ENCODE measurements around the gene ZNF8.
"Not testable (repeated sequence)": the region's sequence is repeated elsewhere in the genome, so short reads cannot be mapped to it uniquely, and the experiment has no call there.

The ZNF8 gene

DNA sequence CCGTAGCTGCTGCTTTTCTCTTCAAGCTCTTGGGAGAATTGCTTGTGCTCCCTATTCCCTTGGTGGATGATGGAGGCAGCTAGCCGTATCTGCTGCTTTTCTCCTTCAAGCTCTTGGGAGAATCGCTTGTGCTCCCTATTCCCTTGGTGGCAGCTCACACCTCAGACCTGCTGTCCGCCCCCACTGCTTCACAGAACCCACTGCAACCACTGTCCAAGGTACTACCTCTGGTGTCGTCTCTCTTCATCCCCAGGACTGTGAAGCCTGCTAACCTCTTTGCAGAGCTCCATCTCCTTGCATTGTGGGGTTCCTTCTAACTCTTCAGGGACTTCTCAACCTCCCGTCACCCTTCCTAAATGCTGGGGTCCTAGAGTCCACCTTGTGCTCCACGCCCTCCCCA is 21.9 kb downstream of the ZNF8 start:
- DNase-seq: no peak

DNA sequence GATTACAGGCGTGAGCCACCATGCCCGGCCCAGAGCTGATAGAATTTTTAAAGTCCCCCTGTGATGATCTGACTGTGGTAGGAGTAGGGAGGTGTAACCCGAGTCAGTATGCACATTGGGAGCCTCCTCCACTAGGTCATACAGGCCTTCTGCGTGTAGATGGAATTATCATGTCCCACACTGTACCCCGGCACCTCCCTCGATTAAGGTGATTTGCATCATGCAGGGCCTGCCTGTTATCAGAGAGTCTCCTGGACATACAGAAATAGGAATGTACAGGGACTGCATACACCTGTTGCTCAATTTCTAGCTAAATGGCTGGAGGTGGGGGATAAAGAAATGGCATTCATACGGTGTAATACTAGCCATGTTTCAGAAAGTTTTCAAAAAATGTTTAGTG is 25.5 kb downstream of the ZNF8 start:
- no peak for DNase-seq

DNA sequence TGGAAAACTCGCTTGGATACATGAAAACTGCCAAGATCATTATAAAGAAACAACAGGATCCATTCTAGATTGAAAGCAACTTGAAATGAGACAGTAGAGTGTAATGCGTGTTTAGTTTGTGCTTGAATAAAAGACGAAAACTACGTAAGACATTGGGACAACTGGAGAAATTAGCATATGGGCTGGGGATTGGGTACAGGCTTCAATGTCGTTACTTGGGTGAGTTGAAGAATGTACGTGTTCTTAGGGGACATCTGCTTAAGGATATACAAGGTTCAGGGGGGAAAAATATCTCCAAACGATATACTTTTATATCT is 26.0 kb downstream of the ZNF8 start:
- no peak for DNase-seq

DNA sequence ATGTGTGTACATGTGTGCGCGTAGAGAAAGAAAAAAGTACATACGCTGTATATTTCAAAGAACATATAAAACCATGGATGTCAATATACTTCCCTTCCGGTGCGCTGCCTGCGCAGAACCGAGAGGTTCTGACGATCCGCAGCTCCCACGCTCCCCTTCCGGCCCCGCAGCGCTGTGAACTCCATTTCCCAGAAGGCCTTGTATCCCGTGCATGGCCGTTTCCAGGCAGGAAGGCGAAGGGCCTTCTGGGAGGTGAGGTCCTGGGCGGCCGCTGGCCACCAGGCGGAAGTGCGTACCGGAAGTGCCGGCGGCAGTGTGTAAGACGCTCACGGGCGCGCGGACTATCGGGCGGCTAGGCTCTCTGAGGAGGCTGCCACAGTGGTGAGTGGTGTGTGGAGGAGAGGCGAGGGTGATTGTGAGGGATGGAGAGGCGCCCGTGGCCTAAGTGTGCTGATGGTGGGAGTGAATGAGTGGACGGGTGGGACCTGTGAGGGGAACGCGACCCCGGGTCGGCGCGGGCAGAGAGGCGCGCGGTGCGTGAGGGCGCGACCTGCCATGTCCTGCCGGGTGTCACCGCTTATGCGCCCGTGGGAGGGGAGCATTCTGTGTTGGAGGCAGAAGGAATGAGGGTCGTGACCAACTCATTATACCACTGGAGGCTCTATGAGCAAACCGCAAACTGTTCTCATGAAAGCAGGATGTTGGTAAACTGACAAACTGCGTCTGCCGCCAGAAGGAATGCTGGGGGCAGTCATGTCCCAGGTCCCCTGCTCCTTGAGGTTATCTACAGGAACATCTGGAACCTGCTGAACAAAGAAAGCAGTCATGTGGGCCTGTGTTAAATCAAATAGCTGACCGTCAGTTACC is 26.5 kb downstream of the ZNF8 start, which contains the start of gene ERVK3-1:
Gene ERVK3-1, plus strand, starts transcription at position 313 of the 867 bp plus-strand sequence. CDS start 6,792 bp downstream, outside the sequence.
- DNase-seq: peak; percentile 90

DNA sequence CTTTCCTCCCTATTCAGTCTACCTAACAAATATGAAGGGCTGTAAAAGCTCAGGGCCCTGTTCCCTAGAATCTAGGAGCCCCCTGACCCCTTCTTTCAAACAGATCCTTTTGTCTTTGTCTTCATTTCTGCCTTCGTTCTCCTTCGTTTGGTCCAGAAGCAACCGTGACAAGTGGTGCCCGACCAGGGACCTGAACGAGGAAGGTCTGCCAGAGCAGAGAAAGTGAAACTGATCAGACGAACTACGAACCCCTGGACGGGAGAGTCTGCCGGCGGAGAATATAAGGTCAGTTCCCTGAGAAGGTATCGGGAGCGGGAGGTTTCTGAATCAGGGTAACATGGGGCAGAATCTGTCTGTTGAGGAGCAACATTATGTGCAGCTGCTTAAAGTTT is 27.2 kb downstream of the ZNF8 start:
- no peak for DNase-seq

DNA sequence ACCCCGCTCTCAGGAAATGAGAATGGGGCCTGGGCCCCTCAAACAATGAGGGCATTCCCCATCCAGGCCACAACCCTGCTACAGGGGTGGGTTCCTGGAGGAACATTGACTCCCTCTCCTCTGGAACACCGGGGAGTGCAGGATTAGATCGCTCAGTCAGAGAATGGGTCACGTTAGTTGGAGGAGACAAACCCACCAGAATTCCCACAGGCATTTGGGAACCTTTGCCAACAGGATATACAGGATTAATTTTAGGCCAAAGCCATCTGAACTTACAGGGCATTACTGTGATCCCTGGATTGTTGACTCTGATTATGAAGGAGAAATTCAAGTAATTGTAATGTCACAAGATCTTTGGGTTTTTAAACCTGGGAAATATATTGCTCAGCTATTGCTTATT is 29.0 kb downstream of the ZNF8 start:
- DNase-seq: no peak

DNA sequence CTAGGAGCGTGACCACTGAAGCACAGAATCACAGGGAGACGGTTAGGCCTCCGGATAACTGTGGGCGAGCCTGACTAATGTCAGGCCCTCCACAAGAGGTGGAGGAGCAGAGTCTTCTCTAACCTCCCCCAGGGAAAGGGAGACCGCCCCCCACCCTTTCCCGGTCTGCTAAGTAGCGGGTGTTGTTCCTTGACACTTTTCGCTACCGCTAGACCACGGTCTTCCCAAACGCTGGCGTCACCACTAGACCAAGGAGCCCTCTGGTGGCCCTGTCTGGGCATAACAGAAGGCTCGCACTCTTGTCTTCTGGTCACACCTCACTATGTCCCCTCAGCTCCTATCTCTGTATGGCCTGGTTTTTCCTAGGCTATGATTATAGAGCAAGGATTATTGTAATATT is 31.9 kb downstream of the ZNF8 start:
- not testable (repeated sequence) for DNase-seq

DNA sequence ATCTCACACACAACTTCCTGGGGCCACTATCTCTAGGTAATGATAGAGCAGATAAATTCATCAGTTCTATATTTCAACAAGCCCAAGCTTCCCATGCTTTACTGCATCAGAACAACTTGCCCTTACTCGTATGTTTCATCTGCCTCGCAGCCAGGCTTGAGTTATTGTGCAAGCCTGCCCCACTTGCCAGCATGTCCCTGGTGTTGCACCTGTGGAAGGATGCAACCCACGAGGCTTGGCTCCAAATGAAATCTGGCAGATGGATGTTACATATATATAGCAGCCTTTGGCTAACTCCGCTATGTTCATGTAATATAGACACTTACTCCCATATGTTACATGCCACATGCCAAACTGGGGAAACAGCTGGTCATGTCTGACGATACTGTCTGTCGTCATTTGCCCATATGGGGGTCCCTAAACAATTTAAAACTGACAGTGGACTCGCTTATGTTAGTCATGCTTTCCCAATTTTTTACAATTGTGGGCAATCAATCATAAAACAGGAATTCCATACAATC is 32.6 kb downstream of the ZNF8 start:
- DNase-seq: no peak

DNA sequence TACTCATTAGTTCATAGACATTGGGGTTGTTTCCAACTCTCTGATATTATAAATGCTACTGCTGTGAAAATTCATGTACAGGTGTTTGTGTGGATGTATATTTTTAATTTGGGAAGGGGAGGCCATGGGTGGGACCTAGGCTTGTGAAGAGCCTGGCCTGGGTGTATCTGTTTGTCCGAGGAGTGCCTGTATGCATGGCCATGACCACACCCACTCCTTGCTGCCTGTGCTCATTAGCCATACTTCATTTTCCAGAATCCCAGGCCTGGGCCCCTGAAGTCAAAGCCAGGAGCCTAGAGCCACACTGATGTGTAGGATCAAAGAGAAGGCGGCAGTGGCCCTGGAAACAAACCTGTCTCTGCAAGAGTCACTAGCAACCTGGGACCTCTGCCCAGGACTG is 36.8 kb downstream of the ZNF8 start:
- no peak for DNase-seq

DNA sequence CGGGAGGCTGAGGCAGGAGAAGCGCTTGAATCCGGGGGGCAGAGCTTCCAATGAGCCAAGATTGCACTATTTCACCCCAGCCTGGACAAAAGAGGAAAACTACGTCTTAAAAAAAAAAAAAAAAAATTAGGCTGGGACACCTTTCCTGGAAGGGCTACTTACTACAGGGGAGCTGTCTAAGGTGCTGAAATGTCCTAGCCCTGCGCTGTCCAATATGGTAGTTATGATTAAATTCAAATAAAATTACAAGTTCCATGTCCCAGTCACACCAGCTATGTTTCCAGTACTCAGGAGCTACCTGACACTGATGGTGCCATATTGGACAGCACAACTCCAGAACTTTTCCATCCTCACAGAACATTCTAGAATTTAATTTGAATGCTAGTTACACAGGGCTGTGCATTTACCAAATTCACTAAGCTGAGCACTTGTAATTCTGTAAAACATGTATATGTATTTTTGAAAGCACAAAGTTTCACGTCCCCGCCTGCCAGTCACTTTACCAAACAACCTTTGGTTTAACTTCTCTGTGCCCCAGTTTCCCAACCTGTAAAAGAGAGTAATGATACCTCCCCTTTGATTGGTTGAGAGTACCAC is 38.8 kb downstream of the ZNF8 start:
- DNase-seq: no peak

DNA sequence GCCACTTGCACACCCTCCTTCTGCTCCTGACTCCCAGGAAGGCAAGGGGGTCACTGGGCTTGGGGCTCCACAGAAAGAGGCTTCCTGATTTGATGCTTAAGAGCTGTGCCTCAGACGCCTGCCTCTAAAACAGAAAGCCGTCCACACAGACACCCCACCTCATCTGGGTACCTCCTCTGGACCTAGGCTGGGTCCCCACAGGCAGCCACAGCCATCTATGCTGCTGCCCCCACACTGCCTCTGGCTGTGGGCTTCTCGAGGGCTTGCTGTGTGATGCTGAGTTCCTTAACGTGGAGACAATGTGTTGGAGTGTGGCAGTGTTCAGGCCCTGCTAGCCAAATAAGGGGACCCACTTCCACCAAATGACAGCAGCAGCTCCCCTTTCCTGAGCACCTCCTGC is 39.5 kb downstream of the ZNF8 start:
- no peak for DNase-seq

DNA sequence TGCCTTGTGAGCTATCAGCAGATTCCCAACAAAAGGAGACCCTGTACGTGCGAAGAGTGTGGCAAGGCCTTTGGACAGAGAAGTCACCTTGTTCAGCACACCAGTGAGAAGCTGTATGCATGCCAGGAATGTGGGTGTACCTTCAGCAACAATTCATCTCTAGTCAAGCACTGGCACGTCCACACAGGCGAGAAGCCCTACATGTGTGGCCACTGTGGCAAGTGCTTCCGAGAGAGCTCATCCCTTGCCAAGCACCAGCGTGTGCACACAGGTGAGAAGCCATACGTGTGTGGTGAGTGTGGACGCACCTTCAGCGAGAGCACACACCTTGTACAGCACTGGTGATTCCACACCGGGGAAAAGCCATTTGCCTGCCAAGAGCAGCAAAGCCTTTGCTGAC is 40.5 kb downstream of the ZNF8 start:
- DNase-seq: no peak

DNA sequence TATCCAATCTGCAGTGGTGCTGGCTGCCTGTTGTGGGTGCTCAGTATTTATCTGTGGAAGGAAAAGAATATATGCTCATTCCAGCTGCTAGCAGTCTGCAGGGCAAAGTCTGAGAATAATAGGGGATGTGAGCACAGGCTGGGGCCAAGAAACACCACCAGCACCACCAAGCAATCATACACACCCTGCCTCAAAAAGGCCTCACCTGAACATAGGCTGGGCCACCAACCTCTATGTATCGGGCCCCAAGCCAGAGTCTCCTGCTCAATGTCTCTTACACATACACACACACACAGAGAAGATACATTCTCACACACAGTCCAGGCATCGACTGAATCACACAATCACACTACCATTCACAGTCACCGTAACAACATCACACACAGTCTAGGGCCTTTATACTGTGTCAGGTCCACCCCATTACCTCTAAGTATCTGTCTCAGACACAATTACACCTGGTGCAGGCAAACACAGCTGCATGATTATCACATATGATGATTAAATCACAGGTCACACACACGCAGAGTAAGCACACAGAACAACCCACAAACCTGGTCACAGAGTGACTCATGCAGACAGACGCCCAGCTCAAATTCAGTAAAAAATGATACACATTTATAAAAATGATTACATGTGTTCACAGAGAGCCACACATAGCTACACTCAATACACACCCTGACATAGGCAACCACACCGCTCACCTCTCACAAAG is 46.7 kb downstream of the ZNF8 start:
- no peak for DNase-seq

DNA sequence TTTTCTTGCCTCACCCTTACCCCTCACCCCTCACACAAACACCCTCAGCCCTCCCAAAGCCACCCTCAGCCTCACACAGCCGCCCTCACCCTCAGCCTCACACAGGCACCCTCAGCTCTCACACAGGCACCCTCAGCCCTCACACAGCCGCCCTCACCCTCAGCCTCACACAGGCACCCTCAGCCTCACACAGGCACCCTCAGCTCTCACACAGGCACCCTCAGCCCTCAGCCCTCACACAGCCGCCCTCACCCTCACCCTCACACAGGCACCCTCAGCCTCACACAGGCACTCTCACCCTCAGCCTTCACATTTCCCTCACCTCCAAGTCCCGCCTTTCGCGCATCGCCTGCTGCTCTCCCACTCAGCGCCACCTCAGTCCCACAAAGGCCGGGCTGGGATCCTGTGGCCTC is 47.8 kb downstream of the ZNF8 start:
- no peak for DNase-seq

DNA sequence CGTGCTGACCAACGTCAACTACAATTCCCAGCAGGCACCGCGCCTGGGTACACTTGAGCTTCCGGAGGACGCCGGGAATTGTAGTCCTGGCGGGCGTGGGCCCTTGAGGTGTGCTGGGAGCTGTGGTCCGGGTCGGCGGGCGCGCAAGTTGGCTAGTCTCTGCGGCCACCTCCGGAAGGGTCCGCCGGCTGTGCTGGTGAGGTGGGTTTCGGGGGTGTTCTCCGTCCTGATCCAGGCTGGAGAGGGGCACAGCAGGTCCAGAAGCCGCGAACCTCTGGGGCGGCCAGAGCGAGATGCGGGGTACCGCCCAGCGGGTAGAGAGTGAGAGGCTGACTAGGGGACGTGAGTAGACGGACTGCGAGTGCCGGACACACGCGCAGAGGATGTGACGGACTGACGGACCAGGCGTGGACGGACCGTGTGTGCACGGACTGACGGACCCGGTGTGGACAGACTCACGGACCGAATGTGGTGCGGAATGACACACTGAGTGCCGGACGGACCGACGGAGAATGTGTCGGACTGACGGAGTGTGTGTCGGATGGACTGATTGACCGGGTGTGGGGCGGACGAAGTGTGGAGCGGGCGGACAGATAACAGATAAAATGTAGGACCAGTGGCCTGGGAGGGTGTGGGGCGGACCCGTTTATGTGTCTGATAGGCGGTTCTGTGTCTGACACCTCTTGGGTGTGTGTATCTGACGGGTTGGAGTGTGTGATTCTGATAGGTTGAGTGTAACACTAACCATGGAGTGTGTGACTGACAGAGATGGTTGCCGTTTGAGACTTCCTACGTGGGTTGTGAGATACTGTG is 48.4 kb downstream of the ZNF8 start, which contains the start of gene ZSCAN22:
Gene ZSCAN22, plus strand, starts transcription at position 81 of the 813 bp plus-strand sequence. CDS start 7,809 bp downstream, outside the sequence.
- peak; percentile 78 for DNase-seq

DNA sequence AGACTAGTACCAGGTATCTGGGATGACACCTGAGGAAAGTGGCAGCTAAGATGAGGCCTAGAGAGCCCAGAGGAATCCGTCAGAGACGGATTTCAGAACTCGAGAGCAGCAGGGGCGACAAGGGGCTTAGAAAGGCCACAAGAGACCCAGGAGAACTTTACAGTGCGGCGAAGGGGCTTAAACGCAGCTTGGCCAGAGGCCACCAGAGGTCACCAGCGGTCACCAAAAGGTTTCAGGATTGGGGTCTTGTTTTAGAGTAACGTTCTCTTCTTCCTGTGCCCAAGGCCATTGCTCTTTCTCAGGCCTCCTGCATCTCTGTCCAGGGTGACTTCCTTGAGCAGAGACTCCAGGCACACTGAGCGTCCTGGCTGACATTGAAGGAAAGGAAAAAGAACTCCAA is 50.2 kb downstream of the ZNF8 start:
- DNase-seq: no peak

DNA sequence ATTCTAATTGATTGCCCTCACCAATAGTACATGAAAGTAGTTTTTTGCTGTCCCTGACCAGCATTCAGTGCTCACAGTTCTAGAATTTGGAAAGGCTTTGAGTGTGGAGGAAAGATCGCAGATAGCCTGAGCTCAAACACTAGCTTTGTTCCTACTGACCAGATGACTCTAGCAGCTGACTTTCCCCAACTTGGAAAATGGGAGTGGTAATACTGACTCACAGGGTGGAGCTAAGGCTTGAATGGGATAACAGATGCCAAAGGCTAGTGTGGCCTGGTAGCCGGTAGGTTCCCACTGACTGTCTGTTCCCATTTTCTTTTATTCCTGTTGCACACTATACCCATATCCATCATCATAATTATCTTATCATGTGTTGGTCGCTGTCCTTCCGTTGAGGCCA is 51.7 kb downstream of the ZNF8 start:
- DNase-seq: no peak

DNA sequence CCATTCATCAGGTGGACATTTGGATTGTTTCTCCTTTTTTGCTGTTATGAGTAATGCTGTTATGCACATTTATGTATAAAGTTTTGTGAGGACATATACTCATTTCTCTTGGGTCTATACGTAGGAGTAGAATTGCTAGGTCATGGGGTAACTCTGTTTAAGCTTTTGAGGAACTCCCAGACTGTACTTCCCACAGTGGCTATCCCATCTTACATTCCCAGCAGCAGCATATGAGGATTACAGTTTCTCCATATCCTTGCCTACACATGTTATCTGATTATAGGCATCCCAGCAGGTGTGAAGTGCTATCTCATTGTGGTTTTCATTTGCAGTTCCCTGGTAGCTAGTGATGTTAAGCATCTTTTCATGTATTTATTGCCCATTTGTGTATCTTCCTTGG is 53.9 kb downstream of the ZNF8 start:
- DNase-seq: no peak

DNA sequence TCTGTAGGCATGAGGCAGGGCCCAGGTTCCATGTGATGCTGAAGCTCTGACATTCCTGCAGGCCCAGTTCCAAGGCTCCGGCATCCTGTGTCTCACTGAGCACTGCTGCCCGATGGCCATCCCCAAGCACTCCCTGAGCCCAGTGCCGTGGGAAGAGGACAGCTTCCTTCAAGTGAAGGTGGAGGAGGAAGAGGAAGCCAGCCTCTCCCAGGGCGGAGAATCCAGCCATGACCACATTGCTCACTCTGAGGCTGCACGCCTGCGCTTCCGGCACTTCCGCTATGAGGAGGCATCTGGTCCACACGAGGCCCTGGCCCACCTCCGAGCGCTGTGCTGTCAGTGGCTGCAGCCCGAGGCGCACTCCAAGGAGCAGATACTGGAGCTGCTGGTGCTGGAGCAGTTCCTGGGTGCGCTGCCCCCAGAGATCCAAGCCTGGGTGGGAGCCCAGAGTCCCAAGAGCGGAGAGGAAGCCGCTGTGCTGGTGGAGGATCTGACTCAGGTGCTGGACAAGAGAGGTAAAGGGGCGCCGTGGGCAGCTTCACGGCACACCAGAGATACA is 56.0 kb downstream of the ZNF8 start:
- DNase-seq: no peak

DNA sequence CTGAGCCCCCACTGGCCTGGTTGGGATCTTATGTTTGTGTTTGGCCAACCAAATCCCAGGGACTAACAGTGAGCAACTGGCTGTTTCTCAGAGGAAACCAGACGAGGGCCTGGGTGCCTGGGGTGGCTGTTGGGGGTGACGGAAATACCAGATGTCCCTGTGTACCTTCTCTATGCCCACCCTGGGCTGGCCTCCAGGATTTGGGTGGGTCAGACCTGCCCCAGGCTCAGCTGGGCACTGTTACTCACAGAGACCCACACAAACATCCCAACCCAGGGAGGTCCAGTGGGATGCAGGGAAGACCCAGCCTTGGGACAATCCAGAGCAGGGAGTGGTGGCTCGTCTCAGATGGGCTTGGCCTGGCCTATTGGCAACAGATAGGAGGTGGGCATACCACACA is 56.9 kb downstream of the ZNF8 start:
- DNase-seq: no peak

DNA sequence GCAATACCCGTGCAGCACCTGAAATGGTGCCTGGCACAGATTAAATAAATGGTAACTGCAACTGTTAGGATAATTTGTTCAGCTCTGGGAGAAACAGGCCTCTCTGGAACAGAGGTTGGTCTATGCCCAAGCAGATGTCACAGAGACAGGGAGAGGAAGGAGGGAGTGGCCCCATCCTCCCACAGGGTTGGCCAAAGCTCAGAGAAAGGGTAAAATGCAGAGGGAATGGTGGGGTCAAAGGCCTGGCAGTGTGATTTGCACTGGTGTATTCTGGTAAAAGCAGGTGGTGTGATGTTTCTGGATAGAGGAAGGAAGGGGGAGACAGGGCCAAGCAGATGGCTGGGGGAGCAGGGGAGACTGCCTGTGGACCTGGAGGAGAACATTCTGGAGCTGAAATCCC is 57.5 kb downstream of the ZNF8 start:
- no peak for DNase-seq

DNA sequence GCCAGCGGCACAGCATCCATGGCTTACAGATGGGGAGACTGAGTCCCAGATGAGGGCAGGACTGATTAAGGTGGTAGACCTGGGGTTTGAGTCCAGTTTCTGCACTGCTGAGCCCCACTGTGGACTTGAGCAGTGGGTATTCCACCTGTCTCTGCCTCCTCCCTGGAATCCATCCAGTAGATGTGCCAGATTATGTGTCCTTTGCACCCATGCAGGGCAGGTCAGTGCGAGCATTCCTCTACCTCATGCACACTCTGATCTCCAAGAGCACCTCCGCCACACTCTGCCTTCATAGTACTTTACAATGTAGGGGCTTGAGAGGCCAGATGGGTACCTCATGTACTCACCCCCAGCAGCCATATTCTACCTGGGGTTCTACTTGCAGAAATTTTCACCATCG is 58.1 kb downstream of the ZNF8 start:
- no peak for DNase-seq

DNA sequence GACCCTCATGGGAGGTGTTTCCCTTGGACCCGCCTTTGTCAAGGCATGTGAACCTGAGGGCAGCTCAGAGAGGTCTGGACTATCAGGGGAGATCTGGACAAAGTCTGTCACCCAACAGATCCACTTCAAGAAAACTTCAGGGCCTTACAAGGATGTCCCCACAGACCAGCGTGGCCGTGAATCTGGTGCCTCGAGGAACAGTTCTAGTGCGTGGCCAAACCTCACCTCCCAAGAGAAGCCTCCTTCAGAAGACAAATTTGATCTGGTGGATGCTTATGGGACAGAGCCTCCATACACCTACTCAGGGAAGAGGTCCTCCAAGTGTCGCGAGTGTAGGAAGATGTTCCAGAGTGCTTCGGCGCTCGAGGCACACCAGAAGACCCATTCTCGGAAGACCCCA is 59.6 kb downstream of the ZNF8 start:
- no peak for DNase-seq

Data from activated effector memory CD4-positive, alpha-beta T cell treated with Interleukin-2 at 50 U/mL for 16 hours (primary cell).